Activated B cell treated with CpG ODN at 0.5 μM for 24 hours (primary cell): ENCODE measurements around the gene GJA3. TPM values are rescaled to one million over a fixed set of nuclear protein-coding genes. Genes with fewer than 3 reads are reported as not detected.

ENCODE experiments used
- ATAC-seq: fragments of 200-7000 bp; cut with Tn5 transposase; one replicate; pipeline ENCODE4 v1.10.0; 2021; ENCODE audit warnings: low read depth, mild to moderate bottlenecking, moderate library complexity
- CTCF ChIA-PET: fragments of 350-600 bp; sonication (Branson Sonifier 250); formaldehyde crosslinking; loops from one replicate; lab custom pipeline; 2021; ENCODE audit warnings: antibody characterized with exemption; lab: Charles Lee
- POLR2A ChIA-PET: fragments of 350-600 bp; sonication (Branson Sonifier 250); formaldehyde crosslinking; loops from one replicate; lab custom pipeline; 2021; ENCODE audit warnings: antibody characterized with exemption; lab: Charles Lee
- DNase-seq: peaks from one replicate; pipeline ENCODE4 v3.0.0; 2022
- H3K27ac Mint-ChIP-seq: one replicate; pipeline ENCODE4 v1.8.0; 2020; ENCODE audit warnings: mixed read lengths
- H3K27me3 Mint-ChIP-seq: one replicate; pipeline ENCODE4 v1.8.0; 2021; ENCODE audit warnings: mixed read lengths
- H3K36me3 Mint-ChIP-seq: one replicate; pipeline ENCODE4 v1.8.0; 2021; ENCODE audit warnings: low read depth, mixed read lengths
- H3K4me1 Mint-ChIP-seq: one replicate; pipeline ENCODE4 v1.8.0; 2021; ENCODE audit warnings: mixed read lengths
- H3K4me3 Mint-ChIP-seq: one replicate; pipeline ENCODE4 v1.8.0; 2020; ENCODE audit warnings: mild to moderate bottlenecking, mixed read lengths
- H3K9me3 Mint-ChIP-seq: one replicate; pipeline ENCODE4 v1.8.0; 2020; ENCODE audit warnings: mixed read lengths
- CTCF ChIP-seq: fragments of 200-600 bp; IDR thresholded peaks from one replicate; pipeline ENCODE4 v1.8.0; 2022; ENCODE audit warnings: antibody characterized with exemption, mild to moderate bottlenecking
- intact Hi-C: fragments of 100-400 bp; cut with micrococcal nuclease; formaldehyde crosslinking; loops from one replicate; pipeline ENCODE4 v1.15.1; 2024
- total RNA-seq: library from RNA; stranded (reverse); gene quantifications from 2 replicates; pipeline ENCODE4 v1.2.3, GENCODE V29; 2022

Gene GJA3
- total RNA-seq, 1 donor from 2014 or later, result 0.09 TPM

- no peak for DNase-seq
- H3K4me3 Mint-ChIP-seq, result no peak overlapping the region
- no peak for TF ChIP-seq CTCF
- H3K27me3 Mint-ChIP-seq, result peaks cover 24% of the 10 kb centered on the region
- H3K27ac Mint-ChIP-seq, result no peak overlapping the region
- CTCF ChIA-PET, result no interaction called here
- H3K36me3 Mint-ChIP-seq, result no peaks in the 10 kb centered on the region
- no peak for ATAC-seq
- H3K9me3 Mint-ChIP-seq, result no peaks in the 10 kb centered on the region
- POLR2A ChIA-PET, result no interaction called here
- H3K4me1 Mint-ChIP-seq, result no peaks in the 10 kb centered on the region
- intact Hi-C loops, result no loop called here
Observed at GRCh38 chr13:20148501-20149183, 12.2 kb downstream of the GJA3 start.

- CTCF ChIA-PET, result no interaction called here
Observed at GRCh38 chr13:20146381-20146780, 14.5 kb downstream of the GJA3 start.

GRCh38 chr13:20145521-20145920, 15.3 kb downstream of the GJA3 start:
- CTCF ChIA-PET, result no interaction called here
- POLR2A ChIA-PET, result no interaction called here
- no peak for ATAC-seq
- H3K4me3 Mint-ChIP-seq, result no peak overlapping the region
- no peaks in the 10 kb centered on the region for H3K36me3 Mint-ChIP-seq
- intact Hi-C loops, result no loop called here
- H3K9me3 Mint-ChIP-seq, result no peaks in the 10 kb centered on the region
- H3K27me3 Mint-ChIP-seq, result peaks cover 40% of the 10 kb centered on the region
- TF ChIP-seq CTCF, result no peak
- H3K4me1 Mint-ChIP-seq, result peaks cover 5% of the 10 kb centered on the region
- H3K27ac Mint-ChIP-seq, result no peak overlapping the region
- no peak for DNase-seq

More at GRCh38 chr13:20146381-20146780, 14.5 kb downstream of the GJA3 start:
- peaks cover 38% of the 10 kb centered on the region for H3K27me3 Mint-ChIP-seq
- intact Hi-C loops, result no loop called here
- POLR2A ChIA-PET, result interaction anchor here (0.6 kb wide), 1 partner anchor 12 kb away, joined by 4 read pairs; no protein-coding TSS in a partner anchor
- H3K9me3 Mint-ChIP-seq, result no peaks in the 10 kb centered on the region
- no peaks in the 10 kb centered on the region for H3K36me3 Mint-ChIP-seq
- DNase-seq (no peak), ATAC-seq (no peak)
- H3K4me1 Mint-ChIP-seq, result peaks cover 5% of the 10 kb centered on the region
- H3K27ac Mint-ChIP-seq, result no peak overlapping the region
- H3K4me3 Mint-ChIP-seq, result no peak overlapping the region
- no peak for TF ChIP-seq CTCF

GRCh38 chr13:20144141-20144850, 16.6 kb downstream of the GJA3 start:
- no peak for DNase-seq
- peaks cover 33% of the 10 kb centered on the region for H3K27me3 Mint-ChIP-seq
- no peaks in the 10 kb centered on the region for H3K9me3 Mint-ChIP-seq
- H3K4me3 Mint-ChIP-seq, result no peak overlapping the region
- ChIA-PET CTCF (no interaction called here), POLR2A (no interaction called here)
- intact Hi-C loops, result no loop called here
- no peak for ATAC-seq
- no peaks in the 10 kb centered on the region for H3K36me3 Mint-ChIP-seq
- H3K4me1 Mint-ChIP-seq, result peaks cover 5% of the 10 kb centered on the region
- H3K27ac Mint-ChIP-seq, result no peak overlapping the region
- TF ChIP-seq CTCF, result no peak

GRCh38 chr13:20142927-20143480, 17.8 kb downstream of the GJA3 start:
- Mint-ChIP-seq H3K4me3 (no peak overlapping the region), H3K27ac (no peak overlapping the region), H3K9me3 (no peaks in the 10 kb centered on the region), H3K4me1 (peaks cover 5% of the 10 kb centered on the region), H3K27me3 (peaks cover 32% of the 10 kb centered on the region), H3K36me3 (no peaks in the 10 kb centered on the region)
- ChIA-PET CTCF (no interaction called here), POLR2A (no interaction called here)
- intact Hi-C loops, result no loop called here
- TF ChIP-seq CTCF, result no peak
- ATAC-seq (no peak), DNase-seq (no peak)
